SK-N-SH (cell line): ENCODE results near the gene DPF3.

Source experiments
- CTCF ChIP-seq: fragments of 200-600 bp; sonication (generic); IDR thresholded peaks from 2 replicates; pipeline ENCODE4 v1.6.1; 2017; ENCODE audit warnings: antibody characterized with exemption, mild to moderate bottlenecking, moderate library complexity
- EZH2phosphoT487 ChIP-seq: fragments of 200-600 bp; sonication (generic); IDR thresholded peaks from 2 replicates; pipeline ENCODE4 v1.6.1; 2017; ENCODE audit warnings: low read depth, mixed run types, mild to moderate bottlenecking, antibody characterized with exemption, moderate library complexity, borderline replicate concordance
- GABPA ChIP-seq: IDR thresholded peaks from 2 replicates; pipeline ENCODE4 v1.4.0; 2012; ENCODE audit warnings: low read depth, mild to moderate bottlenecking
- JUND ChIP-seq: IDR thresholded peaks from 2 replicates; pipeline ENCODE4 v1.4.0; 2012
- POLR2AphosphoS5 ChIP-seq: IDR thresholded peaks from 2 replicates; pipeline ENCODE4 v1.6.1; 2012; ENCODE audit warnings: low read depth, low read length
- RAD21 ChIP-seq: IDR thresholded peaks from 2 replicates; pipeline ENCODE4 v1.6.1; 2012; ENCODE audit warnings: mild to moderate bottlenecking, low read length
- TEAD4 ChIP-seq: IDR thresholded peaks from 2 replicates; pipeline ENCODE4 v1.4.0; 2012; ENCODE audit warnings: mild to moderate bottlenecking, borderline replicate concordance; ENCODE audit not compliant: insufficient read depth
- YY1 ChIP-seq: IDR thresholded peaks from 2 replicates; pipeline ENCODE4 v1.4.0; 2012; ENCODE audit warnings: low read depth, mild to moderate bottlenecking
- TF ChIP-seq, protein P1 (sequence below): IDR thresholded peaks from 2 replicates; pipeline ENCODE4 v1.6.1; 2012; ENCODE audit warnings: mild to moderate bottlenecking, low read depth, low read length, moderate library complexity
- TF ChIP-seq, protein P2 (sequence below): IDR thresholded peaks from 2 replicates; pipeline ENCODE4; 2012
- TF ChIP-seq, protein P3 (sequence below): IDR thresholded peaks from 2 replicates; pipeline ENCODE4 v1.4.0; 2012; ENCODE audit warnings: low read depth, borderline replicate concordance
- TF ChIP-seq, protein P4 (sequence below): IDR thresholded peaks from 2 replicates; pipeline ENCODE4 v1.4.0; 2012; ENCODE audit warnings: low read depth, borderline replicate concordance

- TF ChIP-seq YY1 = no peak
- TF ChIP-seq, protein P1, sequence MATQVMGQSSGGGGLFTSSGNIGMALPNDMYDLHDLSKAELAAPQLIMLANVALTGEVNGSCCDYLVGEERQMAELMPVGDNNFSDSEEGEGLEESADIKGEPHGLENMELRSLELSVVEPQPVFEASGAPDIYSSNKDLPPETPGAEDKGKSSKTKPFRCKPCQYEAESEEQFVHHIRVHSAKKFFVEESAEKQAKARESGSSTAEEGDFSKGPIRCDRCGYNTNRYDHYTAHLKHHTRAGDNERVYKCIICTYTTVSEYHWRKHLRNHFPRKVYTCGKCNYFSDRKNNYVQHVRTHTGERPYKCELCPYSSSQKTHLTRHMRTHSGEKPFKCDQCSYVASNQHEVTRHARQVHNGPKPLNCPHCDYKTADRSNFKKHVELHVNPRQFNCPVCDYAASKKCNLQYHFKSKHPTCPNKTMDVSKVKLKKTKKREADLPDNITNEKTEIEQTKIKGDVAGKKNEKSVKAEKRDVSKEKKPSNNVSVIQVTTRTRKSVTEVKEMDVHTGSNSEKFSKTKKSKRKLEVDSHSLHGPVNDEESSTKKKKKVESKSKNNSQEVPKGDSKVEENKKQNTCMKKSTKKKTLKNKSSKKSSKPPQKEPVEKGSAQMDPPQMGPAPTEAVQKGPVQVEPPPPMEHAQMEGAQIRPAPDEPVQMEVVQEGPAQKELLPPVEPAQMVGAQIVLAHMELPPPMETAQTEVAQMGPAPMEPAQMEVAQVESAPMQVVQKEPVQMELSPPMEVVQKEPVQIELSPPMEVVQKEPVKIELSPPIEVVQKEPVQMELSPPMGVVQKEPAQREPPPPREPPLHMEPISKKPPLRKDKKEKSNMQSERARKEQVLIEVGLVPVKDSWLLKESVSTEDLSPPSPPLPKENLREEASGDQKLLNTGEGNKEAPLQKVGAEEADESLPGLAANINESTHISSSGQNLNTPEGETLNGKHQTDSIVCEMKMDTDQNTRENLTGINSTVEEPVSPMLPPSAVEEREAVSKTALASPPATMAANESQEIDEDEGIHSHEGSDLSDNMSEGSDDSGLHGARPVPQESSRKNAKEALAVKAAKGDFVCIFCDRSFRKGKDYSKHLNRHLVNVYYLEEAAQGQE = no peak
- no peak for TF ChIP-seq POLR2AphosphoS5
- no peak for TF ChIP-seq CTCF
- TF ChIP-seq, protein P2, sequence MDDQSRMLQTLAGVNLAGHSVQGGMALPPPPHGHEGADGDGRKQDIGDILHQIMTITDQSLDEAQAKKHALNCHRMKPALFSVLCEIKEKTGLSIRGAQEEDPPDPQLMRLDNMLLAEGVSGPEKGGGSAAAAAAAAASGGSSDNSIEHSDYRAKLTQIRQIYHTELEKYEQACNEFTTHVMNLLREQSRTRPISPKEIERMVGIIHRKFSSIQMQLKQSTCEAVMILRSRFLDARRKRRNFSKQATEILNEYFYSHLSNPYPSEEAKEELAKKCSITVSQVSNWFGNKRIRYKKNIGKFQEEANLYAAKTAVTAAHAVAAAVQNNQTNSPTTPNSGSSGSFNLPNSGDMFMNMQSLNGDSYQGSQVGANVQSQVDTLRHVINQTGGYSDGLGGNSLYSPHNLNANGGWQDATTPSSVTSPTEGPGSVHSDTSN = no peak
- no peak for TF ChIP-seq GABPA
- no peak for TF ChIP-seq RAD21
- TF ChIP-seq, protein P3, sequence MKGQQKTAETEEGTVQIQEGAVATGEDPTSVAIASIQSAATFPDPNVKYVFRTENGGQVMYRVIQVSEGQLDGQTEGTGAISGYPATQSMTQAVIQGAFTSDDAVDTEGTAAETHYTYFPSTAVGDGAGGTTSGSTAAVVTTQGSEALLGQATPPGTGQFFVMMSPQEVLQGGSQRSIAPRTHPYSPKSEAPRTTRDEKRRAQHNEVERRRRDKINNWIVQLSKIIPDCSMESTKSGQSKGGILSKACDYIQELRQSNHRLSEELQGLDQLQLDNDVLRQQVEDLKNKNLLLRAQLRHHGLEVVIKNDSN = no peak
- no peak for TF ChIP-seq EZH2phosphoT487
- TF ChIP-seq JUND = no peak
- TF ChIP-seq, protein P4, sequence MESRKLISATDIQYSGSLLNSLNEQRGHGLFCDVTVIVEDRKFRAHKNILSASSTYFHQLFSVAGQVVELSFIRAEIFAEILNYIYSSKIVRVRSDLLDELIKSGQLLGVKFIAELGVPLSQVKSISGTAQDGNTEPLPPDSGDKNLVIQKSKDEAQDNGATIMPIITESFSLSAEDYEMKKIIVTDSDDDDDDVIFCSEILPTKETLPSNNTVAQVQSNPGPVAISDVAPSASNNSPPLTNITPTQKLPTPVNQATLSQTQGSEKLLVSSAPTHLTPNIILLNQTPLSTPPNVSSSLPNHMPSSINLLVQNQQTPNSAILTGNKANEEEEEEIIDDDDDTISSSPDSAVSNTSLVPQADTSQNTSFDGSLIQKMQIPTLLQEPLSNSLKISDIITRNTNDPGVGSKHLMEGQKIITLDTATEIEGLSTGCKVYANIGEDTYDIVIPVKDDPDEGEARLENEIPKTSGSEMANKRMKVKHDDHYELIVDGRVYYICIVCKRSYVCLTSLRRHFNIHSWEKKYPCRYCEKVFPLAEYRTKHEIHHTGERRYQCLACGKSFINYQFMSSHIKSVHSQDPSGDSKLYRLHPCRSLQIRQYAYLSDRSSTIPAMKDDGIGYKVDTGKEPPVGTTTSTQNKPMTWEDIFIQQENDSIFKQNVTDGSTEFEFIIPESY = no peak
- no peak for TF ChIP-seq TEAD4
Observed at GRCh38 chr14:72679536-72680151, 214.3 kb downstream of the DPF3 start.
